Left renal pelvis (tissue), 4 donors: Measurements from ENCODE around the gene TAF1B. TPM values are rescaled to one million over a fixed set of nuclear protein-coding genes. Genes with fewer than 3 reads are reported as not detected.

Experiments used
- DNase-seq, 4 donors: peaks; one replicate each; pipeline ENCODE4 v3.0.0-alpha.2; 2013; ENCODE audit warnings: low read depth in 4 of 4, low spot score in 3 of 4
- polyA plus RNA-seq, 4 donors: library from polyadenylated mRNA; unstranded; fragments of 120-200 nt; gene quantifications; one replicate each; pipeline ENCODE4 v1.2.1, GENCODE V29; 2013; ENCODE audit not compliant: insufficient read length in 4 of 4

TAF1B gene
- polyA plus RNA-seq, 4 donors: 21.8 to 31.4 (median 29.5) TPM

DNA sequence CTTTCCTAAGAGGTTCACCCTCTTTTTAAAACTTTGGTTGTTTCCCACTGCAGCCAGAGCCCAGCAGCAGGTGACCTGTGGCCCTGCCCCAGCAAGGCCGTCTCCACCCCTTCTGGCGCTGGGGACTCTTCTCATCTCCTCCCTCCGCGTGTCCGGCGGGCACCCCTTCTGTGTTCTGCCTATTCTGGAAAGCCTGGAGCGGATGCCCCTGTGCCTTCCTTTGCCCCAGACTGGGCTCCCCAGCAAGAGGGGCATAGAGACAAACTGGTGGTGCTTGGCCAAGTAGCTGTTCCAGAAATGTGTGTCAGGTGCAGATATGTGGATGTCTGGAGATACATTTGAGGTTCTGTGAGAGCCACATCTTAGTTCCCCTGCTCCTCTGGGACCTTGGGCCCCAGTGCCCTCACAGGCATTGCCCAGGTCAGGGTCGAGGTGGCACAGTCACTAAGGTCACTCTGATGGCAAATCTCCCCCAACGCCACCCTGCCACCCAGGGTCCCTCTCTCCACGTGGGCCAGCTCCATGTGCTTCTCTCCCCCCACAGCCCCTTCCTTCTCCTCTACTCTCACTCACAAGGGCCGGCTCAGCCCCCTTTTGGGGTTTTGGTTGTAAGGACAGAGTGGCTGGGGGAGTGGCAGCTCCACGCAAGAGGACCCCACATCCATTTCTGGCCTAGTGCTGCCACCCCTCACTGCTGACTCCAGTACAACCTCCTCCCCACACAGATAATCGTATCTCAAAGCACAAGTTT is 35.5 kb upstream of the TAF1B start:
- DNase-seq: no peak

DNA sequence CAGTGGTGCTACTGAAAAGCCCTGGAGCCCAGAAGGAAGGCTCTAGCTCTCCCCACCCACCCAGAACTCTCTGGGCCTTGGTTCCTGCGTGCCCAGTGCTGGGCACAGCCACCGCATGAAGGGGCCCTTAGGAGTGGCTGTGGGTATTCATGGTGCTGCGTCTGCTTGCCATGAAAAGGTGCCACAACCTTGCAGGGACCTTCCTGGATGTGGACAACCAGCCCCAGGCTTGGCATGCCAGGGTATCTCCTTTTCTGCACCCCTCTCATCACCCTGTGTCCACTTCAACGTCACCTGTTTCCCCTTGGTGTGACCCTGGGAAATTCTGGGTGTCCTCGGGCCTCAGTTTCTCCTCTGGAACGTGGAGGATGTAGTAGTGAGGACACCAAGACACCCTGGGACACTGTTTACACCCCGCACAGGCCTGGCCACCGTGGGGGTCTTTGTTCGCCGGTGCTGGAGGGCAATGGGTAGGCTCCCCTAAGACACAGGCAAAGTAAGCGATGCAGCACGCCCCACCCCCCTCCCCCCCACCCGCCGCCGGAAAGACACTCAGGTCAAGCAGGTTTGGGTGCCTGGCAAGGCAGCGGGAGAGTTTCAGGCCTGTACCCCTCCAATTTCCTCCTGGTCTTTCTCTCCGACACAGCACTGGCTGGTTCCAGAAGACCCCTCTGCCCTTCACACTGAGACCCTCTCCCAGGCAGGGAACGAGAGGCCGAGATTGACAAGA is 34.8 kb upstream of the TAF1B start:
- no peak for DNase-seq

DNA sequence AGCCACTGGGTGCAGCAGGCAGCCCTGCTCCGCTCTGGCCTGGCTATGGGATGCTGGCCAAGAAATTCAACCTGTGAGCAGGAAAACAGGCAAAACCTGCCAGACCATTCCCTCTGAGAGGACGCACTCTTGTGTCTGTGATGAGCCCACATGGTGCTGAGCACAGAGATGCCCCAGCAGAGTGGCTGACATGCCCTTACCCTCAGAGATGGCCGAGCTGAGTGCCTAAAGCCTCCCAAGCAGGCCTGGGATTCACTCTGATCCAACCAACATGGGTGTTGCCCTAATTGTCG is 34.3 kb upstream of the TAF1B start:
- DNase-seq: no peak

DNA sequence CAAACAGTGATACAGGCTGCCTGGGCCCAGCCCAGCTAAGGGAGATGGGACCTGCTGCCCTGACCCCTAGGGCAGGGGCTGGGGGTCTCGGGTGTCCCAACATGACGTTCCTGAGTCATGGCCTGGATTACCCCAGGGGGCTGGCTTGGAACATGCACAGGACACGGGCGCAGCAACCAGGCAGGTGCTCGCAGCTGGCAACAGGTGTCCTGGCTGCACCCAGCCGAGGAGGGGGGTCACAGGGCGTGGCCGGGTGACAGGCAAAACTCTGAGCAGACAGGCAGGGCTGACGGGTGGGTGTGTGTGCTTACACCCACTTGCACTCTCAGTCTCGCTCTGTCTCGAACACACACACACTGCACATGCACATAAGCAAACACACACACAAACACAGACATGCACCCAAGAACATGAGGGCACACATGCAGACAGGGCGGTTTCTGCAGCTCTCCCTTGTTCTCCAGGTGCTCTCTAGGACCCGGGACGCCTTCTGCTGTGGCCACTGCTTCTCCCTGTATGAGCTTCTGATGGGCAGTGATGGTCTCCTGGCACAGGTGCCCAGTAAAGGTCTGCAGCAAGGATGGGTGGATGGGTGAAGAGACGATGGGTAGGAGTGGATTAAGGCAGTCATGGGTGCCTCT is 33.7 kb upstream of the TAF1B start:
- no peak for DNase-seq

DNA sequence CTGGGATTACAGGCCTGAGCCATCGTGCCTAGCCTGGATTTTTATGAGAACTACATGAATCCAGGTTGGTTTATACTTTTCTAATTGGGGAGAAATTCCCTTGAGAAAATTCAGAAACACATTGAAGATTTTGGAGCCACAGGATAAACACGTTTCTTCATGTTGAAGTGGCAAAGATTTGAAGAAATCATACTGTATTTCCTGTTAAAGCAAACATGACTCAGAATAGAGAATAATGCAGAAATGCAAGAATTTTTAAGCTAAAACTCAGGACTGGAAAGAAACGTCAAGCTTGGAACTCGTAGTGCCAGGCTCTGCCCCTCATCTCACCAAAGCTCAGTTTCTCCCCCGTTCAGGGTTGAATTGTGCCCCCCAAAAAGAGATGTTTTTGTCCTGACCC is 32.1 kb upstream of the TAF1B start:
- DNase-seq: no peak

DNA sequence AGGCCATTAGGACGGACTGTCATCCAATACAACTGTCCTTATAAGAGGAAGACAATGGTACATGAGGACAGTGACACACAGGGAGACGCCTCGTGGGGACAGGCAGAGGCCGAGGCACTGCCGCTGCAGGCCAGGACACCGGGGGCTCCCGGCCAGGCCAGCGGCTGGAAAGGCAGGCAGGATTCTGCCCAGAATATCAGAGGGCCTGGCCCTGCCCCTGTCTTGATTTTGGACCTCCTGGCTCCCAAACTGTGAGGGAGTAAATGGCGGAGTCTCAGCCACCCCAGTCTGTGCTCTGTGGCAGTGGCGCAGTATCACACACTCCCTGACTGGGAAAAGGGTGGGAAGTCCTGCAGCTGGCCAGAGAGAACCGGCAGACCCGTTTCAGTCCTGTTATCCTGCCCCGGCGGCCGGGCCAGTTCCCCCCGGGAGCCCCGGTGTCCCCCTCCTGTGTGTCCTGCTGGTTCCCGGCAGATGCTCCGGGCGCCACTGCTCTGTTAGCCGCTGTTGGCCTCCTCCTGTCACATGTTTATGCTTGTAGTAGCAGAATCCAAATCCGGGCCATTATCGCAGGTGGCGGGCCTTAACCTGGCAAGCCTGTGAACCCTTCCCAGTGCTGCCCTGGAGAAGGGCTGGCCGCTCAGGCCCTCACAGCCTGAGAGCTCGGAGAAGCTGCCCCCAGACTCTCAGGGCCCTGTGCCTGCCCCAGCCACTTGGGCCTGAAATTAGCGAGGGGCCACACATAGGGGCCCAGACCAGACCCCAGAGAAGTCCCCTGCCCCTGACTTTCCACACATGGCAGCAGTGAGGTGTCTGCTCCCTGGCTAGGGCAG is 31.4 kb upstream of the TAF1B start:
- DNase-seq: no peak

DNA sequence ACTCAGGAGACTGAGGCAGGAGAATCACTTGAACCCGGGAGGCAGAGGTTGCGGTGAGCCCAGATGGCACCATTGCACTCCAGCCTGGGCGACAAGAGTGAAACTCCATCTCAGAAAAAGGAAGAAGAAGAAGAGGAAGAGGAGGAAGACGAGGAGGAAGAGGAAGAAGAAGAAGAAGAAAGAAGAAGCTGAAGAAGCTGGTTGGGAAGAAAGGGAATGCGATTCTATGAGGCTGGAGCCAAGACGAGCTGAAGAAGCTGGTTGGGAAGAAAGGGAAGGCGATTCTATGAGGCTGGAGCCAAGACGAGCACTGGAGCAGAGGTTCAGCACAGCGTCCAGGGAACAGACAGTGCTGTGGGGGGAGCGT is 30.3 kb upstream of the TAF1B start:
- DNase-seq: no peak

DNA sequence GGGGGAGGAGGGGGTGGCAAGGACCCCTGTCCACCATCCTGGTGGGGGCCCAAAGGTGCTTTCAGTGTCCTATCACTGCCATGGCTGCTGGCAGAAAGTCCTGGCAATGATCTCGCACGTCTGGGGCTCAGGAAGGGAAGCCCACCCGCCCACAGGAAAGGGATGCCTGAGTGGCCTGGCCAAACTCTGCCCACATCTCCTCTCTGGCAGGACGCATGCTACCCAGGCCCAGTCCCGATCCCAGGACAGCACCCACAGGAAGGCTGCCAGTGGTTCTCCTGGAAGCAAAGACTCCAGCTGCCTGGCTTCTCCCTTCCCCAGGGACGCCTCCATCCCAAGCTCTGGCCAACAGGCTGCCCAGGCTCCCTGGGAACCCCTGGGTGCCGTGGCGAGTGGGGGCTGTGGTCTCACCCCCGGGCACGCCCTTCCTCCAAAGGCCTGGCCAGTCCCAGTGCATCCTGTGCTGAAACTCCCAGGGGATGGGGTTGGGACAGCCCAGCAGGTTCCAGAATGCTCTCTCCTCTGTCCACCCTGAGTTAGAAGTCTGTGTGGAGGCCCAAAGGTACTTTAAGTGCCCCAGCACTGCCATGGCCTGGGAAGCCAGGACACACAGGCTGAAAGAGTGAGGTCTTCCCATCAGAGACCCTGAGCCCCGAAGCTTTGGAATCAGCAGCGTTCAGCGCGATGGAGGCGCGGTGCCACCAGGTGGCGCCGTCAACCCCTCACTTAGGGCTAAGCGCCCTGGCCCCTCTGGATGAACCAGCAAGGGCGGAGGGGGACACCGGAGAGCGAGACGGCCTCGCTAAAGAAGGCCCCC is 29.8 kb upstream of the TAF1B start:
- peak in 2 of 4 donors; percentile 35 to 42 for DNase-seq

DNA sequence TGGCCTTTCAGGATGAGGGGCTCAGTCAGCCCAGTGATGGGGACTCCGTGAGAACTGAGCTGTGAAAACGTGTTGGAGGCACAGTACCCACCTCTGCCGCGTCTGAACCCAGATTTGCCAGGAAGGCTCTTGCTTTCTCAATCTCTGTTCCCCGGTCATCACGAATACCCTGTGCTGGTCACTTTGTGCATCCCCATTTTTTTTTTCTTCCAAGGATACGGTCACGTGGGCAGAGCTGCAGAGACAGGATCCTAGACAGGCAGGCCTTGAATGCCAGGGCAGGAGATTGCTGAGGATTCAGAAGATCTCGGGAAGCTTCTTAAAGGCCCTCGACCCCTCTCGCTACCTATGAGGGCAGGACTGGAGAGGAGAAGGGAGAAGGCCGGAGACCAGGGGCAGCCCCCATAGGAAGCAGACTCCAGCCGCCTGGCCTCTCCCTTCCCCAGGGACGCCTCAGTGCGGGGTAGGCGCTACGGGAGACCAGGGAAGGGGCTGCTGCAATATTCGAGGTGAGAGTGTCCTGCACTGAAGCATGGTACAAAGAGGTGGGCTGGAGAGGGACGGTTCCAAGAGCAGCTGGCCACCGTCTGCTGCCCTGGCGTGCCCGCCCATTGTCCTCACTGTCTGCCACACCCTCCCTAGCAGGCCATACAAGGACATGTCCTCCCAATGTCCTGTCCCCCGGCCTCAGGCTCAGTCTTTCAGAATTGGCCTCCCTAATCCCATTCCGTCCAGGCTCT is 29.0 kb upstream of the TAF1B start:
- DNase-seq: no peak

DNA sequence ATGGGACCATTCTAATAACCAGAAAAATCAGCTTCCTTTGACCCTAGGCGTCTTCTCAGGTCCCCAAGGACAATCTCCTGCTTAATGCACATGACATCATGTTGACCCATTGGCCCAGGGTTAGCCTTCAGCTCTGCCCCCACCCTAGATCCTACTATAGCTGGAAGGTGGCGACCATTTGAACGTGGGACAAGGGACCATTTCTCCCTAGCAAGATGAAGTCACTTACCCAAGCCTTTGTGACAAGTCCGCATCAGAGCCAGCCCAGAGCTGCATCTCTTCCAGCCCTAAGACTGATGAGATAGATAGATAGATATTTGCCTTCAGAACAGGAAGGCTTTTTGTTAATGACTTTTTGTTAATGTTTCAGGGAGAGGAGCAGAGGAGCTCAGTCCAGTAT is 28.2 kb upstream of the TAF1B start:
- no peak for DNase-seq

DNA sequence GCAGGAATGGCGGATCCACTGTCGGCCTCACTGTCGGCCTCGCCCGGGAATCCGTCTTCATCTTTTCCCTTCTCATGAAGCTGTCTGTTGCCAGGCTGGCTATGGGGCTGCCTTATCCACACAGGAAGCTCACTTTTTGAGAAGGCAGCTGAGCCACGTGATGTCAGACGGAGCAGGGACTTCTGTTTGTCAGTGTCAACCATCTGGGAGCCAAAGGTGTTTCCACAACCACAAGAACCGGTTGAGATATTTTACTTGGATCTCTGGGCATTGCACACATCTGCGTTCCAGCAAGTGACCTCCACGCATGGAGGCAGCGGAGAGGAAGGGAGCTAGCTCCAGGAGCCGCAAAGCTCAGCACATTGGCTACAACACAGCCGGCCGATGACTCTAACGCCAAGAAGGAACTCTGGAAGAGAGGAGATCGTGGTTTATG is 27.4 kb upstream of the TAF1B start:
- DNase-seq: no peak

DNA sequence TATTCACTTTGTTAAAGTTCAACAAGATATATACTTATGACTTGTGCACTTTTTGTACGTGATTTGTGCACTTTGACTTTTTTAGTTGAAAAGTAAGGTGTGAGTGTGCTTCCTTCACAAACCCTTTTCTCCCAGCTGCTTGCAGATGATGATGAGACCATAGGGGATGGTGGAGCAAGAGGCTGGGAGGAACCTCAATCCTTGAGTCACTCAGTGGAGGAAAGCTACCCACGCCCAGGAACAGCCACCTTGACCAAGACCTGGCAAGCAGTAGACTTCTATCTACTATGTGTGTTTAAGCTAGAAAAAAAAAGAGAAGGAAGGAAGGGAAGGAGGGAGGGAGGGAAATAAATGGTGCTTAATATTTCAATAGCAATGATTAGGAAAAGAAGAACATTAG is 25.2 kb upstream of the TAF1B start:
- no peak for DNase-seq

DNA sequence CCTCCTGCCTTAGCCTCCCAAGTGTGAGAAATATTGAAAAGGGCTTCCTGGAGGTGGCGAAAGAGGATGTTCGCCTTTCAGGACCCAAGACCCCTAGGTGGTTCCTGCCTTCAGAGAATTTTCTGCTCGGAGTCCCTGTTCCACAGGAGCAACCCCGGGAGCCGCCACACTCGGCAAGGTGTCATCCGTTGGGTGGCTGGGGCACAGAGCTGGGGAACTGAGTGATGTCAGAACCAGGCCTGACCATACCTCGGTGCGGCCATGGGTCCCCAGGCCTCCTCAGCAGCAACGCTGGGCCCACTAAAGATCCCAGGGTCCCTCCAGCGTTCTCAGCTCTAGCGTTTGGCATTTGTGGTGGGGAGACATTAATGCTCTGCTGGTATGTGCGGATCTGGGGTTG is 23.7 kb upstream of the TAF1B start:
- DNase-seq: no peak

DNA sequence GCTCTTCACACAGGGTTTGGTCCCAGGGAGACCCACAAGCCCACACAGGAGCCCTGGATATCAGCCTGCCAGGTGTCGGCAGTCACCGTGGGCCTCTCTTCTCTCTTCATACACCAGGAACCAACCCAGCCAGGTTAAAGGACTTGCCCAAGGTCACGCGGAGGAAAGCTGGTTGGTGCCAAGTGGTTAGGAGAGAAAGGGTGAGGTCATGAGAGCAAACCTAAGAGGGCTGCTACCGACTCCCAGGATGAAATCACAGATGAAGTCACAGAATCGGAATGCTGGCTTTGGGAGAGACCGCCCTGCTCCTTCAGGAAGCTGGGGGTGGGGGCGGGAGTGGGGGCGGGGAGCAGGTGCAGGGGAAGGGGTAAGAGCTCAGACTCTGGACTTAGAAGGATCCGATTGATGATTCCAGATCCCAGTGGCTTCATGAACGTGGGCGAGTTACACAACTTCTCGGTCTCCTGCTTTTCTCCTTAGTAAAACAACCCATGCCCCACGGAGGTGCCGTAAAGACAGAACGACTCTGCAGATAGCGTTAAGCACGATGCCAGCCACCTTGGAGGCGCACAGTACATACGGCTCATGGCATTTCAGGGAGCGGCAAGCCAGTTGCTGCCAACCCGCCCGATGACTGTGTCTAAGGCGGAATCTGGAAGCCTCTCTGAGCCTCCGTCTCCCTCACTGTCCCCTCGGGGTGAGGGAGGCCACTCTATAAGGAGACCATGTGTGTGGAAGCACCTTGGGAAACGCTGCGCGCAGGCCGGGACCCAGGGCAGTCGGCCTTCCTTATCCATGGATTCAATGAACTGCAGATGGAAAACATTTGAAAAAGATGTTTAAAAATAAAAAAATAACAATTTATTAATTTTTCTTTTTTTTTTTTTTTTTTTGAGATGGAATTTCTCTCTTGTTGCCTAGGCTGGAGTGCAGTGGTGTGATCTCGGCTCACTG is 23.0 kb upstream of the TAF1B start:
- DNase-seq: no peak

DNA sequence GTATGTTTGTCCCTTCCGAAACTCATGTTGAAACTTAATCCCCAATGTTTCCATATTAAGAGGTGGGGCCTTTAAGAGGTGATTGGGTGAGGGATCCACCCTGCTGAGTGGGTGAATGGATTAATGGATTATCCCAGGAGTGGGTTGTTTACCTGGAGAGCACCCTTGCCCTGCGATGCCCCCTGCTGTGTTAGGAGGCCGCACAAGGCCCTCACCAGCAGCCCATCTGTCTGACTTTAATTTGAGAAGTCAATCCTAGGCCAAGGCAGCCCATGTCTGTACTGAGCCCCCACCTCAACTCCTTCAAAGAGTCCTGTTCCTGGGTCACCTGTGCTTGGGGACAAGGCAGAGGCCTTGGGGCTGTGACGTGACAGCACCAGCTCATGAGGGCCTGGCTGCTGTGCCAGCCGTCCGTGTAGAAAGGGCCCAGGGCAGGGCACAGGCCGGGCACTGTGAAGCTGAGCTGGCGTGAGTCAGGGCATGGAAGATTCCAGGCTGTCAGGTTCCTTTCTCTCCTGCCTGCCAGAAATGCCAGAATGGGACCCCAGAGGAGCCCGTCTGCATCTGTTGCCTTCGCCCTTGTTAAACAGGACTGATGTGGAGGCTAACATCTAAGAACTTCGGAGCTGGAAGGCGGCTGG is 21.3 kb upstream of the TAF1B start:
- DNase-seq: no peak

DNA sequence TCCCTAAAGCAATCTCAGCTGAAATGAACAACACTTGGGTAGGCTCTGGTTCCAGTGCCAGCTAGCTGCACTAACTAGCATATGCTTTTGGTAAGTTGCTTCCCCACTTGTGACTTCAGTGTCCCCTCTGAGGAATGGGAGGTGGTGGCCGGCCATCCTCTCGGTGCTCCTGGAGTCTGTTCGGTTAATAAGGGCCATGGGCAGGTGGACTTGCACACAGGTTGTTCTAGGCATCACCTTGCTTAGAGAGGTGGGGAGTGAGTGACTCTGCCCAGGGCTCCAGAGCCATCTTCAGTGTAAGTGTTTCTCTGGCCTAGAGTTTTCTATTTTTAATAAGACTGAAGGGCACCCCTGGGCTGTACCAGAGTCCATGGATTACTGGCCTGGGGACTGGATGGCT is 18.8 kb upstream of the TAF1B start:
- DNase-seq: no peak

DNA sequence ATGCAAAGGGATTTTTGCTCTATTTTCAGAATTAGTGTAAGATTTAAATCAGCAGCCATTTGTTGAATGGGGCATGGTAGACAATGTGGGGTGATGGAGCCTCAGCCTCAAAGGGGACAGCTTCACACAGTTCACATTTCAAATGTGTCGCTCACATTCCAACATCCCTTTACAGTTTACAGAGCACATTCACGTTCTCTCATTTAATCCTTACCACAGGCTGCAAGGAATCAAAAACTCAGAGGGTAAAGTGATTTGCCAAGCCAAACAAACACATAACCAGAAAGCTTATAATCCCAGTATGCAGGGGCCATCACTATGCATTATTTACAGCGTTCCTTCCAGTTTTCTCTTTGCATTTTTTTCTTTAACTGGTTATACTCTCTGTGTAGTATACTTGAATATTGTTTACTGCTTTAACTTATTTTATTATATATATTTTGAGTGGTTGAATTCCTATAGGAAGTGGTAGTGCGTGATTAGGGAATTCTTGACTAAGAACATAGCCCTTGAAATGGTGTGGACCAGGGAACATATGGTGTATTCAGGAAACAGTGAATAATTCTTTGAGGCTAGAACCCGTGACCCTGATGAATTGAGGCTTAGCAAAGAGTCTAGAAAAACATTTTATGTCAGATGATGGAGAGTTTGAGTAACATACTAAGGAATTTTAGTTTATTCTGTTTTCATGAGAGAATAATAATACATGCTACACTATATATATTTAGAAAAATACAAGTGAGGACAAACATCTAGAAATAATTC is 18.1 kb upstream of the TAF1B start:
- no peak for DNase-seq
